ENCODE measurements around the gene OLA1.

GRCh38 chr2:174184504-174184903, 63.8 kb downstream of the OLA1 start:
- no peak for TF ChIP-seq CTCF (IDR thresholded peaks at IDR 0.05; ENCODE audit: low read depth, low read length, poor library complexity, severe bottlenecking)
- TF ChIP-seq EZH2phosphoT487 (IDR thresholded peaks at IDR 0.05; ENCODE audit: borderline replicate concordance, low read length): no peak
